D721Med (cell line): ENCODE data around the gene BIN1.

Experiments
- DNase-seq: peaks from one replicate; pipeline ENCODE4 v3.0.0; 2011; ENCODE audit warnings: low spot score; ENCODE audit not compliant: insufficient read length
- FAIRE-seq: peaks from 2 replicates; lab custom pipeline; 2011; peaks lifted over from hg19 to GRCh38; lab: Jason Lieb, UNC
- CTCF ChIP-seq: IDR thresholded peaks from 2 replicates; pipeline ENCODE4 v1.5.1; 2012; ENCODE audit warnings: mild to moderate bottlenecking, control low read depth; ENCODE audit not compliant: insufficient read depth; ENCODE audit errors: missing control alignments

Gene BIN1

GRCh38 chr2:127110985-127111384 is 4.0 kb upstream of the BIN1 start:
- FAIRE-seq, result no peak
- no peak for DNase-seq
- TF ChIP-seq CTCF, result no peak

- DNase-seq (no peak), FAIRE-seq (no peak)
- no peak for TF ChIP-seq CTCF
These were observed 1.2 kb upstream of the BIN1 start for GRCh38 chr2:127108090-127108523.

GRCh38 chr2:127107622-127107999 is 657 bp upstream of the BIN1 start:
- TF ChIP-seq CTCF, result no peak
- FAIRE-seq, result no peak
- no peak for DNase-seq

GRCh38 chr2:127106457-127106990 is 430 bp downstream of the BIN1 start:
- DNase-seq, result no peak
- TF ChIP-seq CTCF, result no peak
- no peak for FAIRE-seq

- no peak for DNase-seq
- no peak for FAIRE-seq
- no peak for TF ChIP-seq CTCF
These were observed 1.1 kb downstream of the BIN1 start for GRCh38 chr2:127105656-127106456.

- no peak for FAIRE-seq
- DNase-seq, result peak; percentile 25
- TF ChIP-seq CTCF, result no peak
These were observed 1.9 kb downstream of the BIN1 start for GRCh38 chr2:127104881-127105655.
